H9 (cell line): ENCODE results near the gene NPAS1. TPM values are rescaled to one million over a fixed set of nuclear protein-coding genes. Genes with fewer than 3 reads are reported as not detected.

Experiments
- DNase-seq: peaks from one replicate; pipeline ENCODE4 v3.0.0-alpha.2; 2017
- H2AFZ ChIP-seq: one replicate; pipeline ENCODE4 v1.6.1; 2013; ENCODE audit warnings: mild to moderate bottlenecking, low read length, control low read depth, moderate library complexity
- H2AK5ac ChIP-seq: 2 replicates; pipeline ENCODE4 v1.6.1; 2013; ENCODE audit warnings: low read length, control low read depth, mixed read lengths; ENCODE audit not compliant: insufficient read length
- H2BK120ac ChIP-seq: one replicate; pipeline ENCODE4 v1.6.1; 2013; ENCODE audit warnings: low read depth, mild to moderate bottlenecking, low read length, control low read depth, inconsistent platforms; ENCODE audit not compliant: poor library complexity, severe bottlenecking
- H2BK12ac ChIP-seq: 2 replicates; pipeline ENCODE4 v1.6.1; 2013; ENCODE audit warnings: low read length, control low read depth, mixed read lengths, low read depth; ENCODE audit not compliant: insufficient read length
- H2BK15ac ChIP-seq: 2 replicates; pipeline ENCODE4 v1.6.1; 2013; ENCODE audit warnings: low read depth, low read length, control low read depth
- H2BK20ac ChIP-seq: one replicate; pipeline ENCODE4 v1.6.1; 2013; ENCODE audit warnings: low read depth, mild to moderate bottlenecking, low read length, control low read depth, inconsistent platforms; ENCODE audit not compliant: poor library complexity, severe bottlenecking
- H2BK5ac ChIP-seq: 2 replicates; pipeline ENCODE4 v1.6.1; 2013; ENCODE audit warnings: low read length, control low read depth, mixed read lengths; ENCODE audit not compliant: insufficient read length
- H3K14ac ChIP-seq: 2 replicates; pipeline ENCODE4 v1.6.1; 2013; ENCODE audit warnings: low read length, control low read depth; ENCODE audit not compliant: insufficient read depth
- H3K18ac ChIP-seq: 2 replicates; pipeline ENCODE4 v1.6.1; 2013; ENCODE audit warnings: low read depth, mild to moderate bottlenecking, mixed read lengths, low read length, control low read depth; ENCODE audit not compliant: insufficient read length
- H3K23ac ChIP-seq: 2 replicates; pipeline ENCODE4 v1.6.1; 2013; ENCODE audit warnings: low read length, control low read depth, mixed read lengths, low read depth; ENCODE audit not compliant: insufficient read length
- H3K23me2 ChIP-seq: 2 replicates; pipeline ENCODE4 v1.6.1; 2013; ENCODE audit warnings: low read depth, mild to moderate bottlenecking, mixed read lengths, low read length, control low read depth; ENCODE audit not compliant: insufficient read length, poor library complexity, severe bottlenecking
- H3K27ac ChIP-seq: 2 replicates; pipeline ENCODE4 v1.5.1; 2013; ENCODE audit warnings: low read length, control low read depth, mixed read lengths, low read depth; ENCODE audit not compliant: insufficient read length
- H3K27me3 ChIP-seq: 2 replicates; pipeline ENCODE4 v1.6.1; 2013; ENCODE audit warnings: low read length, control low read depth, inconsistent platforms; ENCODE audit not compliant: insufficient read depth
- H3K4ac ChIP-seq: 2 replicates; pipeline ENCODE4 v1.6.1; 2013; ENCODE audit warnings: low read depth, mild to moderate bottlenecking, control low read depth, inconsistent platforms, low read length, moderate library complexity
- H3K4me1 ChIP-seq: 2 replicates; pipeline ENCODE4 v1.6.1; 2013; ENCODE audit warnings: low read length, control low read depth, inconsistent platforms; ENCODE audit not compliant: insufficient read depth
- H3K4me2 ChIP-seq: 2 replicates; pipeline ENCODE4 v1.6.1; 2013; ENCODE audit warnings: low read length, control low read depth, mixed read lengths; ENCODE audit not compliant: insufficient read length, insufficient read depth
- H3K56ac ChIP-seq: 2 replicates; pipeline ENCODE4 v1.6.1; 2013; ENCODE audit warnings: low read depth, mild to moderate bottlenecking, mixed read lengths, low read length, control low read depth; ENCODE audit not compliant: insufficient read length
- H3K79me1 ChIP-seq: 2 replicates; pipeline ENCODE4 v1.6.1; 2013; ENCODE audit warnings: low read depth, mild to moderate bottlenecking, moderate library complexity, low read length, control low read depth, inconsistent platforms; ENCODE audit not compliant: insufficient read depth, poor library complexity, severe bottlenecking
- H3K79me2 ChIP-seq: 2 replicates; pipeline ENCODE4 v1.6.1; 2013; ENCODE audit warnings: low read length, control low read depth, inconsistent platforms; ENCODE audit not compliant: insufficient read depth
- H3K9ac ChIP-seq: 2 replicates; pipeline ENCODE4 v1.6.1; 2013; ENCODE audit warnings: low read length, control low read depth, mixed read lengths; ENCODE audit not compliant: insufficient read length; ENCODE audit errors: extremely low read depth
- H3K9me3 ChIP-seq: one replicate; pipeline ENCODE4 v1.6.1; 2013; ENCODE audit warnings: low read depth, low read length, inconsistent platforms; ENCODE audit not compliant: control insufficient read depth
- H3T11ph ChIP-seq: one replicate; pipeline ENCODE4 v1.6.1; 2013; ENCODE audit warnings: mild to moderate bottlenecking, low read length, control low read depth, inconsistent platforms
- H4K20me1 ChIP-seq: one replicate; pipeline ENCODE4 v1.6.1; 2013; ENCODE audit not compliant: control insufficient read depth, insufficient read length, insufficient read depth
- H4K5ac ChIP-seq: 2 replicates; pipeline ENCODE4 v1.6.1; 2013; ENCODE audit warnings: low read depth, mild to moderate bottlenecking, mixed read lengths, low read length, control low read depth; ENCODE audit not compliant: insufficient read length
- H4K8ac ChIP-seq: replicated peaks from 2 replicates; pipeline ENCODE4 v1.6.1; 2013; ENCODE audit warnings: low read length, control low read depth, mixed read lengths, low read depth; ENCODE audit not compliant: insufficient read length
- H4K91ac ChIP-seq: 2 replicates; pipeline ENCODE4 v1.6.1; 2013; ENCODE audit warnings: low read depth, mild to moderate bottlenecking, moderate library complexity, mixed read lengths, low read length, control low read depth; ENCODE audit not compliant: insufficient read length
- H3K27ac Mint-ChIP-seq, 3 experiments: 2 replicates in 2 of 3; 3 replicates in 1 of 3; pipeline ENCODE4 v1.8.0; 2020 to 2021; ENCODE audit warnings: mixed read lengths in 3 of 3, mild to moderate bottlenecking in 1 of 3, moderate library complexity in 1 of 3
- H3K27me3 Mint-ChIP-seq: 2 replicates; pipeline ENCODE4 v1.8.0; 2021; ENCODE audit warnings: low read depth, mild to moderate bottlenecking, moderate library complexity, mixed read lengths
- H3K36me3 Mint-ChIP-seq, 3 experiments: 2 replicates in 2 of 3; 3 replicates in 1 of 3; pipeline ENCODE4 v1.8.0; 2020 to 2021; ENCODE audit warnings: low read depth in 3 of 3, mixed read lengths in 3 of 3; ENCODE audit not compliant: insufficient read depth in 1 of 3
- H3K4me1 Mint-ChIP-seq, 2 experiments: 2 replicates each; pipeline ENCODE4 v1.8.0; 2020; ENCODE audit warnings: mixed read lengths in 2 of 2
- H3K4me3 Mint-ChIP-seq, 2 experiments: 2 replicates in 1 of 2; 3 replicates in 1 of 2; pipeline ENCODE4 v1.8.0; 2020 to 2021; ENCODE audit warnings: mild to moderate bottlenecking in 2 of 2, mixed read lengths in 2 of 2, moderate library complexity in 1 of 2
- H3K9me3 Mint-ChIP-seq, 2 experiments: 2 replicates in 1 of 2; 3 replicates in 1 of 2; pipeline ENCODE4 v1.8.0; 2020; ENCODE audit warnings: mild to moderate bottlenecking in 2 of 2, mixed read lengths in 2 of 2, moderate library complexity in 1 of 2
- WGBS: extraction: QIAGEN DNeasy Blood & Tissue Kit; methylation state at CpG from one replicate; pipeline ENCODE4 v1.1.7; 2013; ENCODE audit warnings: missing lambda C conversion rate, low lambda C conversion rate, mixed read lengths; ENCODE audit not compliant: insufficient read length; ENCODE audit errors: extremely low coverage; 5-methylcytosine and 5-hydroxymethylcytosine counted together
- total RNA-seq: library from RNA; stranded (reverse); gene quantifications from 2 replicates; pipeline ENCODE4 v1.2.1, GENCODE V29; 2021
- TF ChIP-seq, protein P1 (sequence below): fragments of 200-600 bp; sonication (generic); conservative IDR thresholded peaks from 3 replicates; pipeline ENCODE4 v1.8.0; 2021; ENCODE audit warnings: antibody characterized with exemption, mild to moderate bottlenecking

The NPAS1 gene
- total RNA-seq, 1 experiment from 2014 or later: 17.8 TPM

DNA sequence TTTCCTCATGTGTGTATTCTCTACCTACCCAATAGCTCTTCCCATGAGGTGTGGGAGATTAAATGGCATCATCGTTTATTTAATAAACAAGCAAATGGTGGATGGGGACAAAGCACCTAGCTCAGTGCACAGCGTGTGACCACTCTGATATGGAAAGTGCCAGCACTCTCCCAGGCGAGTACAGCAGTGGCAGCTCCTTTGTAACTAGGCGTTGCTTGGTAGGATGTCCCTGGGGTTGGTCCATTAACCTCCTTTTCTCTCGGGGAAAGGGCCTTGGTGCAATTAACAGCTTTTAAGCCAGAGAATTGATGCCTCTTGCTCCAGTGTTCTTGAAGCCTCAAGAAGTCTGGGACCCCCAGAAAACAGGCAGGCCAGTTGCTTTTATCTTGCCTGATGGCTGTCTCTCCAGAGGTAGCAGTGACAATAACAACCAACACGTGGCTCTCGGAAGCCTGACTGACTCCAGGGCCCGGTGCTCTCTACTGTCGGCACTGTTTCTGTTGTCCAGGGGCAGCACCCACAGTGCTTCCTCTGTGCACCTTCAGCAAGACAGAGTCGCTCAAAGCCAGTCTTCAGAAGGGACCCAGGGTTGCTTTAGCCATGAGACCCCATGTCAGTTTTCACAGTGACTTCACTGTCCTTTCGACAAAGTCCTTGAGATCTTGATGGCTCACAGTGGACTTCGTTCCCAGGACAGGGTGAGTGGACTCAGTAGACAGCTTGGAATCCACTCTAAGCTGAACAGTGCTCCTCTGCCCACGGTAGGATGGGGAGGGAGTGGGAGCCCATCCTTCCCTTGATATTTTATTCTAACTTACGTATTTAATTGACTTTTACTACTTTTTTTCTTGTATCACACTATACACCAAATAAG, 33.9 kb upstream of the NPAS1 start:
- no peaks in the 10 kb centered on the region for H3K27me3 ChIP-seq
- no peak overlapping the region for H3K4me2 ChIP-seq
- no peak overlapping the region for H3K27ac ChIP-seq
- TF ChIP-seq, protein P1, sequence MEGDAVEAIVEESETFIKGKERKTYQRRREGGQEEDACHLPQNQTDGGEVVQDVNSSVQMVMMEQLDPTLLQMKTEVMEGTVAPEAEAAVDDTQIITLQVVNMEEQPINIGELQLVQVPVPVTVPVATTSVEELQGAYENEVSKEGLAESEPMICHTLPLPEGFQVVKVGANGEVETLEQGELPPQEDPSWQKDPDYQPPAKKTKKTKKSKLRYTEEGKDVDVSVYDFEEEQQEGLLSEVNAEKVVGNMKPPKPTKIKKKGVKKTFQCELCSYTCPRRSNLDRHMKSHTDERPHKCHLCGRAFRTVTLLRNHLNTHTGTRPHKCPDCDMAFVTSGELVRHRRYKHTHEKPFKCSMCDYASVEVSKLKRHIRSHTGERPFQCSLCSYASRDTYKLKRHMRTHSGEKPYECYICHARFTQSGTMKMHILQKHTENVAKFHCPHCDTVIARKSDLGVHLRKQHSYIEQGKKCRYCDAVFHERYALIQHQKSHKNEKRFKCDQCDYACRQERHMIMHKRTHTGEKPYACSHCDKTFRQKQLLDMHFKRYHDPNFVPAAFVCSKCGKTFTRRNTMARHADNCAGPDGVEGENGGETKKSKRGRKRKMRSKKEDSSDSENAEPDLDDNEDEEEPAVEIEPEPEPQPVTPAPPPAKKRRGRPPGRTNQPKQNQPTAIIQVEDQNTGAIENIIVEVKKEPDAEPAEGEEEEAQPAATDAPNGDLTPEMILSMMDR: no peak
- no peaks in the 10 kb centered on the region for H3K4me1 ChIP-seq
- H3K27ac Mint-ChIP-seq: peak overlapping the region in 1 of 3 experiments; percentile 27; a peak in 3 of 7 replicates
- no peak for DNase-seq
- no peak overlapping the region for H3T11ph ChIP-seq
- no CpG with 5 or more reads among the region's 14 CpGs for WGBS
- no peak overlapping the region for H4K91ac ChIP-seq
- H3K27me3 Mint-ChIP-seq: no peaks in the 10 kb centered on the region; the same call in 1 of the 2 replicates
- H4K20me1 ChIP-seq: no peaks in the 10 kb centered on the region
- no peak overlapping the region for H3K9ac ChIP-seq
- no peak overlapping the region for H3K23ac ChIP-seq
- H3K23me2 ChIP-seq: no peaks in the 10 kb centered on the region
- no peak overlapping the region for H4K5ac ChIP-seq
- no peak overlapping the region for H2BK120ac ChIP-seq
- no peak overlapping the region for H2BK5ac ChIP-seq
- no peak overlapping the region for H2AK5ac ChIP-seq
- no peak overlapping the region for H4K8ac ChIP-seq
- no peak overlapping the region for H2AFZ ChIP-seq
- H2BK15ac ChIP-seq: no peak overlapping the region
- peaks cover 8 to 10% of the 10 kb centered on the region in 2 experiments for H3K4me1 Mint-ChIP-seq
- no peaks in the 10 kb centered on the region for H3K79me1 ChIP-seq
- H3K9me3 Mint-ChIP-seq: no peaks in the 10 kb centered on the region
- no peak overlapping the region for H3K18ac ChIP-seq
- no peak overlapping the region for H3K4me3 Mint-ChIP-seq
- no peak overlapping the region for H2BK12ac ChIP-seq
- H3K4ac ChIP-seq: no peak overlapping the region
- no peak overlapping the region for H2BK20ac ChIP-seq
- H3K56ac ChIP-seq: no peak overlapping the region
- H3K9me3 ChIP-seq: no peaks in the 10 kb centered on the region
- peaks cover 3 to 14% (median 12%) of the 10 kb centered on the region in 3 experiments; a peak in 5 of 7 replicates for H3K36me3 Mint-ChIP-seq
- H3K14ac ChIP-seq: no peak overlapping the region
- no peaks in the 10 kb centered on the region; the same call in 1 of the 2 replicates for H3K79me2 ChIP-seq
